Iris pigment epithelial cell (primary cell): ENCODE data around the gene ITCH.

Experiments
- DNase-seq: peaks from one replicate; pipeline ENCODE4 v3.0.0-alpha.2; 2011; ENCODE audit warnings: low read depth

ITCH gene

GRCh38 chr20:34553366-34553867, 190.3 kb downstream of the ITCH start:
- DNase-seq: no peak

GRCh38 chr20:34557936-34558319, 194.9 kb downstream of the ITCH start:
- DNase-seq: no peak

GRCh38 chr20:34558320-34559218, 195.5 kb downstream of the ITCH start, which contains the start of gene MAP1LC3A:
TSS of gene MAP1LC3A (plus strand) at chr20:34558718. CDS start at chr20:34558869, 151 bp downstream.
- DNase-seq: peak; percentile 97

- DNase-seq: no peak
These were observed 196.5 kb downstream of the ITCH start for GRCh38 chr20:34559311-34560140.

- no peak for DNase-seq
These were observed 197.1 kb downstream of the ITCH start for GRCh38 chr20:34560141-34560523.

- no peak for DNase-seq
These were observed 197.5 kb downstream of the ITCH start for GRCh38 chr20:34560614-34561013.
